Stimulated activated CD8-positive, alpha-beta memory T cell treated with anti-CD3 and anti-CD28 coated beads, Interleukin-12 subunit alpha, Interleukin-12 subunit beta, amount 100 ng/mL, for 24 hours (primary cell): ENCODE results near the gene HPGDS.
"Not testable (repeated sequence)": the region's sequence is repeated elsewhere in the genome, so short reads cannot be mapped to it uniquely, and the experiment has no call there.

Experiments
- DNase-seq: peaks from one replicate; pipeline ENCODE4 v3.0.0-alpha.2; 2020; ENCODE audit errors: extremely low read depth

The HPGDS gene

GRCh38 chr4:94357624-94358023 lies 15.0 kb upstream of the HPGDS start:
- DNase-seq, result no peak

GRCh38 chr4:94356444-94356843 lies 13.8 kb upstream of the HPGDS start:
- DNase-seq, result no peak

GRCh38 chr4:94354474-94354896 lies 11.8 kb upstream of the HPGDS start:
- no peak for DNase-seq

- no peak for DNase-seq
These were observed 10.4 kb upstream of the HPGDS start for GRCh38 chr4:94352996-94353395.

- DNase-seq, result no peak
These were observed 9.5 kb upstream of the HPGDS start for GRCh38 chr4:94352163-94352562.

- DNase-seq, result no peak
These were observed 8.7 kb upstream of the HPGDS start for GRCh38 chr4:94351319-94351718.

GRCh38 chr4:94350095-94350494 lies 7.5 kb upstream of the HPGDS start:
- DNase-seq, result no peak

GRCh38 chr4:94349193-94349592 lies 6.6 kb upstream of the HPGDS start:
- DNase-seq, result no peak

- DNase-seq, result no peak
These were observed 6.0 kb upstream of the HPGDS start for GRCh38 chr4:94348666-94349065.

- no peak for DNase-seq
These were observed 3.9 kb upstream of the HPGDS start for GRCh38 chr4:94346541-94346940.

- no peak for DNase-seq
These were observed 3.3 kb upstream of the HPGDS start for GRCh38 chr4:94345969-94346368.

- DNase-seq, result no peak
These were observed 2.6 kb upstream of the HPGDS start for GRCh38 chr4:94345266-94345665.

GRCh38 chr4:94344457-94344856 lies 1.8 kb upstream of the HPGDS start:
- DNase-seq, result no peak

- no peak for DNase-seq
These were observed 910 bp downstream of the HPGDS start for GRCh38 chr4:94341481-94342370.

GRCh38 chr4:94339779-94340178 lies 2.9 kb downstream of the HPGDS start:
- no peak for DNase-seq

GRCh38 chr4:94338681-94339351 lies 3.8 kb downstream of the HPGDS start:
- no peak for DNase-seq

GRCh38 chr4:94336791-94337190 lies 5.8 kb downstream of the HPGDS start:
- not testable (repeated sequence) for DNase-seq

- DNase-seq, result no peak
These were observed 6.3 kb downstream of the HPGDS start for GRCh38 chr4:94336303-94336702.

GRCh38 chr4:94334962-94335361 lies 7.7 kb downstream of the HPGDS start:
- no peak for DNase-seq

- DNase-seq, result no peak
These were observed 8.2 kb downstream of the HPGDS start for GRCh38 chr4:94334476-94334875.

- DNase-seq, result no peak
These were observed 8.8 kb downstream of the HPGDS start for GRCh38 chr4:94333866-94334265.

- no peak for DNase-seq
These were observed 9.5 kb downstream of the HPGDS start for GRCh38 chr4:94332983-94333590.

- DNase-seq, result no peak
These were observed 12.7 kb downstream of the HPGDS start for GRCh38 chr4:94329933-94330332.
